Stimulated activated CD8-positive, alpha-beta memory T cell treated with anti-CD3 and anti-CD28 coated beads, Interleukin-12 subunit alpha, Interleukin-12 subunit beta, amount 100 ng/mL, for 1 hour (primary cell): ENCODE measurements around the gene IL1RL2.

Experiments
- DNase-seq: peaks from one replicate; pipeline ENCODE4 v3.0.0-alpha.2; 2020; ENCODE audit warnings: low read depth

The IL1RL2 gene

DNA sequence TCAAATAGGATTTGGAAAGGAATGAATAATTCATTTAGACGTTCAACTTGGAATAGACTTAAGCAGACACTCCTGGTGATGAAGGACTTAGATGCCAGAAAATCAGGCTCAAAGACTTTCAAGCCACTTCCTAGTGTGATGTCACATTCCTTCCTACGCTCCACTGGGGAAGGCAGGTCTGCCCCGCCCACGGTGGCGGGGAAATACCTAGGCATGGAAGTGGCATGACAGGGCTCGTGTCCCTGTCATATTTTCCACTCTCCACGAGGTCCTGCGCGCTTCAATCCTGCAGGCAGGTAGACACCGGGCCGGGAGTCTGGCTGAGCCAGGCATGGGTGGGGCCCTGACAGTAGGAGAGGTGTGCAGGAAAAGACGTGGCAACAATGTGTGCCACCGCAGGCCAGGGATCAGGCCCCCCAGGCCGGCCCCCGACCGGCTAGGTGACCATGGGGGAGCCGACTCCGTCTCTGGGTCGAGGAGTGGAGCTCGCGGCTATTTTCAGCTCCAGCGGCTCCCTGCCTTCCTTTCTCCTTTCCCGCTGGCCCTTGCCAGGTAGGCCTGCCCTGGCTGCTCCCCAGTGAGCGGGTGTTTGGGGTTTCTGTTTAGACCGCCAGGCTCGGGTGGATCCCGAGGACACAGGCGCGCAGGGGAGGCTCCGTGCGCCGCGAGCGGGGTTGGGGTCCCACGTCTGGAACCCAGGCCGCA is at the start of gene IL1RL2:
IL1RL2 (plus strand) TSS at position 233 of the 705 bp plus-strand sequence. CDS start 845 bp downstream, outside the sequence.
- DNase-seq: no peak

DNA sequence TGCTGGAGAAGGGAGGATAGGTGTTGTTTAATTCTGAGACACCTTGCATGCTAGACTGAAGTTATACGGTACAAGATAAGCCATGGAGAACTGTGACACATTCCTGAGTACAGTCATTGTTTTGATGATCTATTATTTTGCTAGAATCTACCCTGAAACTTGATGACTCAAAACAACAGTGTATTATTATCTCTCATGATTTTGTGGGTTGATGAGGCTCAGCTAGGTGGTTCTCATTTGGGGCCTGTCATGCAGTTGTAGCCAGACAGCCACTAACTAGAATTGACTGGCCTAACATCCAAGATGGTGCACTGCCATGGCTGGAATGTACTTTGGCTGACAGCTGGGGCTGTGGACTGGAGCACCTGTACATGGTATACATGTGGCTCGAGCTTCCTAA is 49.7 kb upstream of the IL1RL2 start:
- no peak for DNase-seq

DNA sequence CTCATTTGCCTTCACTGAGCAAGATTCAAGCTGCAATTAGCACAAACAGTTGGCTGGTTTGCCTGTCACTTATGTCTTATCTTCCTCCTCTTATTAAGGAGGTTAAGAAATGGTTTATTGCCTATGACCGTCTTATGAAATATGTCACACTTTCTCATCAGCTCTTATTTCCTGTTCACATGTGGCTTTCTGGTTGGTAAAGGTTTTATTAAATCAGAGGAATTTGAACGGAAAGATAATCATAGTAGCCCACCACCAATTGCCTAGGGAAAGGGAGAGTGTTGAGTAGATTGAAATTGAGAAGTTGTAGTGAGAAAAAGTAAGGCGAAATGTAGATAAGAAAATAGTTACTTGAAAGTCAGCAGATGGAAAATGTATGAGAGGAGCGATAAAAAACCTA is 48.5 kb upstream of the IL1RL2 start:
- DNase-seq: no peak

DNA sequence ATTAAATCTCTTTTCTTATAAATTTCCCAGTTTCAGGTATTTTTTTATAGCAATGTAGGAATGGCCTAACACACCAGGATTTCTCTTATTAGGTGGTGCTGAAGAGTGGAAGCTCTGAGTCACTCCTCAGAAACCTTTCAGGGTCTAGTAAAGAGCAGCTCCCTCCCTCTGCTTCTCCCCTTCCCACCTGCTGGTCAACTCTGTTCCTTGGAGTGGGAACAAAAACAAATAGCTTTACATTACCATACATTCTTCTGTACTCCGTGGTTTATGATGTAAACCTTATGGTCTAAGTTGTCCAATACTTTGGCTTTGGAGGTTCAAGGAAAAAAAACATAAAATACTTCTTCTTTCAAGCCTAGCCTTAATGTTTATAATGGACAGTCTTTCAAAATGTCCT is 47.0 kb upstream of the IL1RL2 start:
- DNase-seq: no peak

DNA sequence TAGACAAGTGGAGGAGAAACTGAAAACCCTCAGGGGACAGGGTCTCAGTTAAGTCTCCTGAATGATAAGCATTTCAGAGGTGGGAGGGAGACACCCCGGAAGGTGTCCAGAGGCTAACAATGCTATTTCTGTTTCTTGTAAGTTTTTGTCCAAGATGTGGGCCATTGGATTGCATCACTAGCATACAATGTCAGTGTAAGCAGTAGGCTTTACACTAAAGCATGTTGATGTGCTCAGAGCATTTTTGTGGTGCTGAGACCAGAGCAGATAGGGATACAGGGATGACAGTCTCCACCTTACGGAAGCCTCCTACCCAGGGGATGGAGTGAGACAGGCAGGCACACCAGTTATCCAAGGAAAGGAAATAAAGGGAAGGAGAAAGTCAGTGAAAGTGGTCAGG is 46.4 kb upstream of the IL1RL2 start:
- DNase-seq: no peak

DNA sequence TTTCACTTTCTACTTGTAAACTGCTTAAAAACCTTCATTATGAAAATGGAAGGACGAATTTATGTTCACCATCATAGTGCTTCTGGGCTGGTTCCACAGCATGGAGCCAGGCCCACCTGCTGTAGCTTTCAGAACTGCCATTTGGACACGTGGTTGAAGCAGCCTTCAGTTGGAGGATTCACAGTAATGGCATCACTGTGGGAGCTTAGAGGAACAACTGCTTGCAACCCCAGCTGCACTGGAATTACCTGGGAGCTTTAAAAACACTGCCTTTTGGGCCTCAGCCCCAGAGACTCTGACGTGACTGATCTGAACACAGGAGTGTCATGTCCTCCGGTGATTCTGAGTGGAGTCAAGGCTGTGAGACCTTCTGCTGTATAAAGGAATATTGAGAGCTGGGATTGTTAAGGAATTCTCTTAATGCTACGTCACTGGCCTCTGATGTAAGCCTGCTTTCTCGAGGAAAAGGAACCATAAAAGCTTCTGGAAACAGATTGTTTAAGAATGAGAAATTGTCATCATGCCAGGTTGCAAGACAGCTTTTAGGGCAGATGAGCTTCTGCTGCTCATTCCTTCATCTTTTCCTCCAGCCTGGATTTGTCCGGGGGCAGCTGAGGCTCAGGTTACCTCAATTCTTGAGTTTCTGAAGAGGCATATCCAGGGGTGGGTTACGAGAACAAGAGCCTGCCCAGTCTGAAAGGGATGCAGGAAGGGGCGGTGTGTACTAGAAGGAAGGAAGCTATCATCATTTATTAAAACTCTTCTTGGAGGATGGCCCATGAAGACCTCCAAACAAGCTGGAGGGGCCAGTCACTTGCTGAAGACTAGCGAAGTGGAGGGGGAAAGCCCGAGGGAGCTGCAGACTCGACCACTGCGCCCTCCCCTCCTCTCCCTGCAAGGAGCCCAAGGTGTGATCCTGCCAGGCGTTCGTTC is 45.5 kb upstream of the IL1RL2 start:
- no peak for DNase-seq

DNA sequence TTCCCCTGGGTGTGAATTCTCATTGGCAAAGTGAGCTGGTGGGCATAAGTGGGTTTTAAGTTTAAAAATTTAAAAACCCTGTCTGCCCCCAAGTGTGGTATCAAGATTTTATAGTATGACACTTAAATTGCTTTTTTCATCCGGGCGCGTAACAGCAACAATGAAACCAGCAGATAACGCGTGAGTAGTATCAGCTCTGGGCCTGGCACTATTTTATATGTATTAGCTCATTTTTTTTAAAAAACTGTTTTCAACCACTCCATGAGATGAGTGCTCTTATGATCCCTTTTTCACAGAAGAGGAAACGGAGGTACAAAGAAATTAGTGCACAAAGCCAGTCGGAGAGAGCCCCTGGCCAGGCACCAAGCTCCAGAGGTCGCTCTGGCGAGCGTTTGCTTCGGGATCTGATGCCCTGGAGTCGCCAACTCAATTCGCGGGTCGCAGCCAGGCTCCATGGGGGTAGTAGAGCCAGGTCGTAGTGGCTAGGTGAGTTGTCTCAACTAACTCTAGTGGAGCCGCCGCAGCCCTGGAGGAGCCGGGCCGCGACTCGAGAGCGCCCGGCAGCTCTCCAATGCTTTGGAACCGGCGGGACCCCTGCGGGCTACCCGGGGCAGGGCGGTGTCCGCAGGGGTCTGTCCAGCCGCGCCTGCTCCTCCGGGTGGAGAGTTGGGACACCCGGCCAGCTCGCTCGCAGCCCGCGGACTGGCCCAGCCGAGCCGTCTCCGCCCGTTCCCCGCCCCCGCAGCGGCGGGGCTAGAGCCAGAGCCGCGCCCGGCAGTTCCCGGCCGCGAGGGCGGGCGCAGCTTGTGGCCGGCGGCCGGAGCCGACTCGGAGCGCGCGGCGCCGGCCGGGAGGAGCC is 44.6 kb upstream of the IL1RL2 start, which contains the start of gene IL1R1:
IL1R1 (plus strand) TSS at position 777 of the 859 bp plus-strand sequence. CDS start 14,979 bp downstream, outside the sequence.
- no peak for DNase-seq

DNA sequence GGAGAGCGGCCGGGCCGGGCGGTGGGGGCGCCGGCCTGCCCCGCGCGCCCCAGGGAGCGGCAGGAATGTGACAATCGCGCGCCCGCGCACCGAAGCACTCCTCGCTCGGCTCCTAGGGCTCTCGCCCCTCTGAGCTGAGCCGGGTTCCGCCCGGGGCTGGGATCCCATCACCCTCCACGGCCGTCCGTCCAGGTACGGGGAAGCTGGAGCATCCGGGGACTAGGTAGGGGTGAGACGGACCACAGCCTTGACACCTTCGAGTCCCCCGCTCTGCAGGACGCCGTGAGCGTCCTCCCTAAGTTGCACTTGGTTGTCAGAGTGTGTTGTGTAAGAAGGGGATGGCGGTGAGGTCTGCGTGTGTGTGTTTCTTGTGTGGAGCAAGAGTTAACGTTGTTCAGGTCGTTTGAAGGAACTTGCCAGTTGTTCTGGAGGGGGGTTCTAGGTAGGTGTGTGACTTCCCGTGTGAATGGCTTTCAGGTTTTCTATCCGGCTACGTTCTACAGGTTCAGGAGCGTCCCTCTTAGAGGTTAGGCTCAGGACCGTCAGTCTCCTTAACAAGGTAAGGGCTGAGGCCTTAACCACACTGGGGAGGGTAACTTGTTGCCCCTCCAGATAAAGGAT is 43.9 kb upstream of the IL1RL2 start:
- no peak for DNase-seq

DNA sequence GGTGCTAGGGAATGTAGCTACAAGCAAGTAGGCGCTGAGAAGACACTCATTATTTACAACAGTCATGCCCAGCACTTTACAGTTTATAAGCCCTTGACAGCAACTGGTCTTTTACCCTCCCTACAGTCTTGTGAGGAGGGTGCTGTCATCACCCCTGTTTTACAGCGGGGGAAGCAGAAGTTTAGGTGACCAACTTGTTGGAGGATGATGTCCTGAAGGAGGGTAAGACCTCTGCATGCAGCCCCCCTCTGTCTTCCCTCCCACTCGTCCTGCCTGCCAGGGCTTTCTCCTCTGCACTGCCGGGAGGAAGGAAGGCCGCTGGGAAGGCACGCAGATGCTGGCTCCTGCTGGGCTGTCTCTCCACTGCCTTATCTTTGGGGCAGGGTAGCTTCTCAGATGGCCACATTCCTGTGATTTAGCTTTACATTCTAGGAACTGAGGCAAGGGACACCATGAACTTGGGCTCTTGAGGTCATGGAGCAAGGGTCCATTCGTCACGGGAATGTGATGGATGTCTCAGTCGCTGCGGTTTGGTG is 43.3 kb upstream of the IL1RL2 start:
- no peak for DNase-seq

DNA sequence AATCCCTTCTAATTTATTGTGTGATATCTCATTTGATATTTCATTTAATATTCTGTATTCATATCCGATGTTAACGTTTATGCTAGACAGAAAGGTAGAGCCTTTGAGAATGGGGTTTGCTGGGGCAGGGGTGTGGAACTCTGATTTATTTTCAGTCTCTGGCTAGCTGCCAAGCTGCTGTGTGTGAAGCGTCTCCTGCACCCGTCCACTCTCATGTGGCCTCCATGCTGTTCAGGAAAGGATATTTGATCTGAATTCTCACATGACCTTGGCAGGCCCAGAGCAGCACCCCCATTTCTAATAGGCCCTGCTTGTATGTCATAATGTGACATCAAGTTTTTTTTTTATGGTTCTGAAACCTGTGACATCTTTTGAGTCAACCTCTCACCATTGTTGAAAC is 42.7 kb upstream of the IL1RL2 start:
- DNase-seq: no peak

DNA sequence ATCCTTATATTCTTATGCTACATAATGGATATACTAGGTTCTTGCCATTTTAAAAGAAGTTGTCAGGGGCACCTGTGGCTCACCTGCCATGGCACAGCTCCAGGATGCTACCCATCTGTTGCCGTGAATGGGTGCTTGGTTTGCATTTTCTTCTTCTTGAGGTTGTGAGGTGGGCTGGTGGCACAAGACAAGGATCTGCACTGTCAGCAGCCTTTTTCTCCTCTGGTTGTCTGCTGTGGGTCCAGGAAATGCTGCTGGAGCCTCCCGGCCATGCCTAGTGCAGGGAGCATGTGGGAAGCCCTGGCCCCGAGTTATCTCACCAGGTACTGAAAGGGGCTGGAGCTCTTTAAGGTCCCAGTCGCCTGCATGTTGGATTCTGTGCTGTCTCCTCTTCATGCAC is 41.7 kb upstream of the IL1RL2 start:
- DNase-seq: no peak

DNA sequence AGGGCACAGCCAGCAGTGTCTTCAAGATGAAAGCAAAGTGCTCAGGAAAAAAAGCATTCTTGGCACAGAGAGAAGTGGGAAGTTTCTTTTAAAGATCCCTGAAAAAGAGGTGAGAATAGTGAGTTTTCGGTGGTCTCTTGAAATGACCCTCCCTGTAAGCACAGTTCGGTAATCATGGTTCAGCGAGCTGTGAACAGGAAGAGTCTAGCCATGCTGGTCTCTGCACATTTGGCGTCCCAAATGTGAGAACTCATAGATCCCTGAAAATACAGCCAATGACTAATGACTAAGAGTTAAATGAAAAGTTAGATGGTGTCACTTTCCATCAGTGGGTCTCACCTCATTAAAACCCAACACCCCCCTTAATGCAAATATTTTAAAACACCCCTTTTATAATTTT is 40.9 kb upstream of the IL1RL2 start:
- no peak for DNase-seq

DNA sequence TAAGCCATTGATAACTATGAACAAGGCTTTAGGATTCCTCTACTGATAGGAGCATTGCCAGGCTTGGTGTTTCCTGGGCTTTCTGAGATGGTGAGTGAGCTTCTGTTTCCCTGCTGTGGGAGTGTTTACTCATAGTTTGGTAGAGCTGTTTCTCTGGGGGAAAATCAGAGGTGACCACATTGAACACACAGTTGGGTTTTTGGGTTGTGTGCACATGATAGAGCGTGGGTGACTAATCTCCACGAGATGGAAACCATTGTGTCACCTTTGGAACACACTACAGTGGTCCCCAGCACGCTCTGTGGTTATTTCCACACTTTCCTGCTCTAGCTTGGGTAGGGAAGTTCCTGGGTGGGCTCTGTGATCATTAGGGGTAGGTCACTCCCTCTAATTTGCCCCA is 38.9 kb upstream of the IL1RL2 start:
- no peak for DNase-seq

DNA sequence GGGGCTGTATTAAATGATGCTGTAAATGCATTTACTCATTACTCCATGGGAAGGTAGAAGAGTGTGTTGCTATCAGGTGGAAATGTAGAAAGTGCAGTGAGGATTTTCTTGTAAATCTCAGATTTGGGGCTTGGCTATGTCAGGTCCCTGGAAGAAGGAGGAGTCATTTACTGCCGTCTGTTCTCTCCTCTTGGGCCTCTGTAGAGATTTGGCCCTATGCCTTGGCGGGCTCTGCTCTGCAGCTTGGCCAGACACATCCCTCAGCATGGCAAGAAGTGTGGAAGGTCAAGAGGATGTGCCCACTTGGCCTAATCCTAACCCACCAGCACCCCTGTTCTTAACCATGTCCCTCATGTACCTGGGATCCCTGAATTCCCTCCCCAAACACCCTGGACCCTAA is 37.6 kb upstream of the IL1RL2 start:
- no peak for DNase-seq

DNA sequence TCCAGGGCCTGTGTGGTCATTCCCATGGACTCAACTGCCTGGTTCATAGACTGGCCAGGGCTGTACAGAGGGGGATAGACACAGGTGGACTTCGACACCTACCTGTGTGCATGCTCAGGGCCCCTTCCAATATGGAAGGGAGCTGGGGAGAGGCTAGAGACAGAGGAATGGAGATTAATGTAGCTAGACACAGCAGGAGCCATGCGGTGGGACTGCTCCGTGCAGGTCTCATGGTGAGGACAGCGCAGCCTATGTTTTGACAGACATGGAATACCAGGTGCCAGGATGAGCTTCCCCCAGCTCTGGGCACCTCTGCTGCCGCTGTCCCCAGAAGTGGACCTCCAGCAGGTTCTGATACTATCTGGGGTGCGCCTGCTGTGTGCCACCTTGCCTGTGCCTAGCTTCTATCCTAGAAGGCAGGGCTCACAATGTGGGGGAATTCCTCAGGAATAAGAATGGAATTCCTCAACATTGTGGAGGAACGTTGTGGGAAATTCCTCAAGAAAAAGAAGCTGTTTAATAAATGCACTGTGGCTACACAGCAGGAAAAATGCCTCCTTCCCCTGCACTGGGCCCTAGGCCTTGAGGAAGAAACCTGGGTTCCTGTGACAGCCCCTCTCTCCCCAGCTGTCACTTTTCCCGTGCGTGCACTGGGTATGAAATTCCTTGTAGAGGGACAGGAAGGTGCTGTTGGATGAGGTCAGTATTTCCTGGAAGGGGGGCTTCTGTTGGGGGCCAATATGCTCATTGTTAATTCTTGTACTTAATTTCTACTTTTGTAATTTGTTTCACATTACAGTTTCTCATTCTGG is 37.0 kb upstream of the IL1RL2 start:
- no peak for DNase-seq

DNA sequence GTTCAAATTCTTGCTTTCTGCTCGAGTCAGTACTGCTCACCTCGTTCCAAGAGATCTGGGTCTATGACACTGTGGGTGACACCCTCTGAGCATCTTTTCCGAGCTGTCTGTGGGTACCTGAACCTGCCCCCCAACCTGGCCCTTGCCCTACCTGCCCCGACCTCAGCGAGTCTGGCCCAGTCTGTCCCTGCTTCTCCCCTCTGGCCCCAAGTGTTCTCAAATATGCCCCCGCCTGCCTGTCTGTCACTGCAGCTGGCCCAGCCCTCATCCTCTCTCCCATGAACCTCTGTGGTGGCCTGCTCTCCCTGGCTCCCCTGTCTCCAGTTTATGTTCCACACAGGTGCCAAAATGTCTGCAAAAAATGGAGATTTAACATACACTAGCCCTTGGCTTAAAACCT is 32.5 kb upstream of the IL1RL2 start:
- no peak for DNase-seq

DNA sequence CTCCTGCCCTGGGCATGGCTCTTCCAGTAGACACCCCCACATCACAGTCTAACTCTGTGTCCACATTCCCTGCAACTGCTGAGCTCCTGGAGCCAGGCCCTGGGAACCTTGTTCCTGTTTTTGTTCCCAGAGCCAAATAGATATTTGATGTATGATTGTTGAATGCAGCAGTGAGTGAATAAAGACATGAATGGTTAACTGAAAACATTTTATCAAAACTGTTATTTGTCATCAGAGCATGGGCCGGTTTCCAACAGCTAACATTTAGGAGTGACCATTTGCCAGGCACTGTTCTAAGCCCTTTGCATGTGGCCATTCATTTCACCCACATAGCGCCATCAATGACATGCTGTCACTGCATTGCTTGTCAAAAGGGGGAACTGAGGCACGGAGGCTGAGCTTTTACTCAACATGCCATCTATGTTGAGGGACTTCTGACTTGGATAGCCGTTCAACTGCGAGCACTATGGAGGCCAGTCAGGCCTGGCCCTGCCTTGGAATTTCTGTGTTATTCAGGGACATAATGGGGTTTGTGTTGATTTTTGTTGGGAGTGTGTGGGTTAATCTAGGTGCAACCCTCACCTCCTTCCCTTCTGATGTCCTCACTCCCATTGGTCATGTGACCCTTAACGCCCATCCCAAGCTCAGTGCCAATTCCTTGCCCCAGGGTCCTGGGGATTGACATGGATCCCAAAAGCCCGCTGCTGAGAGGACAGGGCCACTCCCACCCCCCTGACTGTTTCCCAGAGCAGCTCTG is 31.7 kb upstream of the IL1RL2 start:
- no peak for DNase-seq

DNA sequence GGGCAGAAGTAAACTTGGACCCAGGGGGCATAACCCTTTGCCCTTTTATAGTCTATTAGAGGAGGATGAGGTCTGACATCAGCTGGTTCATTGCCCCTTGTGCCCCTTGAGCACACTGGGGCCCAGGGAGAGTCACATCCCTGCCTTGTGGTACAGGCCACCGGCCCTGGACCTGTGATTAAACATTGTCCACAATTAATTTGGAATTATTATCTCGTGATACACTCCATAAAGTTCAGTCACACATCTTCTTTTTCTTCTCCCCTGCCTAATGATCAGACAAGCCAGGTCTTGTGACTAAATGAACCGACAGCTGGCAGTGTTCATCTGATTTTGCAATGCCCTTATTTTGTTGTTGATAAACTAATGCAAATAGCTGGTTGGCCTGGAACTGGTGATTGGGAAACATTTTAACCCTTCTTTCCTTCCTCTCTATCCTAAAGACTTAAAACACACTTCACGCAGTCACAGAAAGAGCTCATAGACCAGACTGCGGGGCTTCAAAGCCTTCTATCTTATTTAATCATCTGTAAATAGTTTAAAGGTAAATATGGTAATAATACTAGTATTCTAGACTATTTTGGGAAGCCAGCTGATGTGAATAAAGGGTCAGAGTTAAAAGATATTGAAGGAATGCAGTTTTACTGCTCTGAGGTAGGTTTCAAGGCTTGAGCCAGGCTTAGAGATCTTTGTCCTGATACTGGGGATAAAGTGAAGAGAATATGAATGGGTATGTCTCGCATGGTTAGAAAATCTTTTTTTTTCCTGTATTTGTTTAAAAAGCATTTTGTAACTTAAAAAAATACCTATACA is 30.9 kb upstream of the IL1RL2 start:
- no peak for DNase-seq
